ENCODE data around the gene ADH1A. TPM values are rescaled to one million over a fixed set of nuclear protein-coding genes. Genes with fewer than 3 reads are reported as not detected.

ADH1A gene
- total RNA-seq, 4 donors from 2014 or later = 0.59 to 2.6 (median 1.8) TPM; not detected in 1

- no peak for DNase-seq (ENCODE audit: low spot score in 2 of 2)
- TF ChIP-seq EP300 (IDR thresholded peaks at IDR 0.05) = no peak
- TF ChIP-seq POLR2A (IDR thresholded peaks at IDR 0.05) = no peak
- TF ChIP-seq CTCF (IDR thresholded peaks at IDR 0.05) = no peak
- Histone ChIP-seq H3K4me3 (no peak overlapping the region), H3K27me3 (no peaks in the 10 kb centered on the region), H3K36me3 (no peaks in the 10 kb centered on the region), H3K4me1 (no peaks in the 10 kb centered on the region), H3K9me3 (no peaks in the 10 kb centered on the region), H3K27ac (no peak overlapping the region)
- 48 to 66% methylated on average over 5 of the region's 5 CpGs for WGBS, 2 donors
Observed at GRCh38 chr4:99281261-99281660, 9.5 kb downstream of the ADH1A start.

- Histone ChIP-seq H3K27ac (no peak overlapping the region), H3K4me1 (no peaks in the 10 kb centered on the region), H3K4me3 (no peak overlapping the region), H3K9me3 (no peaks in the 10 kb centered on the region), H3K27me3 (no peaks in the 10 kb centered on the region), H3K36me3 (no peaks in the 10 kb centered on the region)
- DNase-seq (ENCODE audit: low spot score in 2 of 2) = no peak
- 65 to 71% methylated on average over 2 of the region's 2 CpGs for WGBS, 2 donors
- no peak for TF ChIP-seq CTCF (IDR thresholded peaks at IDR 0.05)
- no peak for TF ChIP-seq POLR2A (IDR thresholded peaks at IDR 0.05)
- no peak for TF ChIP-seq EP300 (IDR thresholded peaks at IDR 0.05)
Observed at GRCh38 chr4:99276417-99276816, 14.4 kb downstream of the ADH1A start.

- H3K4me3 ChIP-seq = no peak overlapping the region
- H3K27me3 ChIP-seq = no peaks in the 10 kb centered on the region
- H3K36me3 ChIP-seq = no peaks in the 10 kb centered on the region
- no peaks in the 10 kb centered on the region for H3K4me1 ChIP-seq
- DNase-seq (ENCODE audit: low spot score in 2 of 2) = no peak
- H3K9me3 ChIP-seq = no peaks in the 10 kb centered on the region
- 76 to 86% methylated on average over 3 of the region's 3 CpGs for WGBS, 2 donors
- no peak for TF ChIP-seq CTCF (IDR thresholded peaks at IDR 0.05)
- TF ChIP-seq EP300 (IDR thresholded peaks at IDR 0.05) = no peak
- TF ChIP-seq POLR2A (IDR thresholded peaks at IDR 0.05) = no peak
- H3K27ac ChIP-seq = no peak overlapping the region
Observed at GRCh38 chr4:99275885-99276284, 14.9 kb downstream of the ADH1A start.

- Histone ChIP-seq H3K36me3 (no peaks in the 10 kb centered on the region), H3K27ac (no peak overlapping the region), H3K9me3 (peaks cover 0 to 5% (median 0%) of the 10 kb centered on the region in 4 donors), H3K4me1 (no peaks in the 10 kb centered on the region), H3K4me3 (no peak overlapping the region), H3K27me3 (no peaks in the 10 kb centered on the region)
- no peak for TF ChIP-seq CTCF (IDR thresholded peaks at IDR 0.05)
- TF ChIP-seq EP300 (IDR thresholded peaks at IDR 0.05) = no peak
- TF ChIP-seq POLR2A (IDR thresholded peaks at IDR 0.05) = no peak
- no peak for DNase-seq (ENCODE audit: low spot score in 2 of 2)
- WGBS, 2 donors = 93 to 96% methylated on average over 5 of the region's 5 CpGs
Observed at GRCh38 chr4:99275050-99275449, 15.7 kb downstream of the ADH1A start.

- WGBS, 2 donors = 71 to 76% methylated on average over 2 of the region's 2 CpGs
Observed at GRCh38 chr4:99273704-99274103, 17.1 kb downstream of the ADH1A start.

More at GRCh38 chr4:99273704-99274103, 17.1 kb downstream of the ADH1A start:
- Histone ChIP-seq H3K4me1 (no peaks in the 10 kb centered on the region), H3K4me3 (no peak overlapping the region), H3K9me3 (peaks cover 0 to 13% (median 0%) of the 10 kb centered on the region in 4 donors), H3K27ac (no peak overlapping the region), H3K36me3 (no peaks in the 10 kb centered on the region), H3K27me3 (no peaks in the 10 kb centered on the region)
- DNase-seq (ENCODE audit: low spot score in 2 of 2) = no peak
- TF ChIP-seq CTCF (IDR thresholded peaks at IDR 0.05) (no peak), POLR2A (IDR thresholded peaks at IDR 0.05) (no peak), EP300 (IDR thresholded peaks at IDR 0.05) (no peak)

Data from tibial nerve (tissue), 4 donors.